SKM-1 (cell line): ENCODE results near the gene MAPK10.
"Not testable (repeated sequence)": the region's sequence is repeated elsewhere in the genome, so short reads cannot be mapped to it uniquely, and the experiment has no call there.

Source experiments
- DNase-seq: peaks from one replicate; lab custom pipeline; 2025; ENCODE audit not compliant: unreplicated experiment; lab: John Stamatoyannopoulos, UW

Gene MAPK10

GRCh38 chr4:86044593-86044985 lies 315.3 kb downstream of the MAPK10 start:
- DNase-seq = no peak

- DNase-seq = peak; percentile 26
Measured at GRCh38 chr4:86043755-86044592, 315.9 kb downstream of the MAPK10 start.

GRCh38 chr4:86038037-86038436 lies 321.8 kb downstream of the MAPK10 start:
- DNase-seq = no peak

- no peak for DNase-seq
Measured at GRCh38 chr4:86036736-86037135, 323.1 kb downstream of the MAPK10 start.

GRCh38 chr4:86035688-86036087 lies 324.2 kb downstream of the MAPK10 start:
- DNase-seq = no peak

- no peak for DNase-seq
Measured at GRCh38 chr4:86034616-86035015, 325.2 kb downstream of the MAPK10 start.

GRCh38 chr4:86033171-86033570 lies 326.7 kb downstream of the MAPK10 start:
- DNase-seq = peak; percentile 34

GRCh38 chr4:86032476-86033022 lies 327.3 kb downstream of the MAPK10 start:
- peak; percentile 47 for DNase-seq

GRCh38 chr4:86031927-86032326 lies 327.9 kb downstream of the MAPK10 start:
- no peak for DNase-seq

GRCh38 chr4:86026720-86027119 lies 333.1 kb downstream of the MAPK10 start:
- no peak for DNase-seq

- not testable (repeated sequence) for DNase-seq
Measured at GRCh38 chr4:86021671-86022070, 338.2 kb downstream of the MAPK10 start.

GRCh38 chr4:86019906-86020305 lies 339.9 kb downstream of the MAPK10 start:
- DNase-seq = no peak

GRCh38 chr4:86019362-86019761 lies 340.5 kb downstream of the MAPK10 start:
- no peak for DNase-seq

GRCh38 chr4:86015412-86016350 lies 344.2 kb downstream of the MAPK10 start:
- no peak for DNase-seq

GRCh38 chr4:86014599-86014998 lies 345.3 kb downstream of the MAPK10 start:
- no peak for DNase-seq

GRCh38 chr4:86013621-86014020 lies 346.2 kb downstream of the MAPK10 start:
- no peak for DNase-seq

GRCh38 chr4:86011117-86011516 lies 348.7 kb downstream of the MAPK10 start:
- no peak for DNase-seq

- DNase-seq = no peak
Measured at GRCh38 chr4:86007042-86007441, 352.8 kb downstream of the MAPK10 start.

- no peak for DNase-seq
Measured at GRCh38 chr4:86006057-86006456, 353.8 kb downstream of the MAPK10 start.

GRCh38 chr4:86004030-86004429 lies 355.8 kb downstream of the MAPK10 start:
- no peak for DNase-seq

- no peak for DNase-seq
Measured at GRCh38 chr4:86001591-86001990, 358.3 kb downstream of the MAPK10 start.

- no peak for DNase-seq
Measured at GRCh38 chr4:85995361-85995760, 364.5 kb downstream of the MAPK10 start.
